Left kidney (tissue), 2 donors: ENCODE results near the gene DMPK. TPM values are rescaled to one million over a fixed set of nuclear protein-coding genes. Genes with fewer than 3 reads are reported as not detected.
"Not testable (repeated sequence)": the region's sequence is repeated elsewhere in the genome, so short reads cannot be mapped to it uniquely, and the experiment has no call there.

Experiments
- DNase-seq: peaks from one replicate; pipeline ENCODE4 v3.0.0-alpha.2; 2013
- polyA plus RNA-seq: library from polyadenylated mRNA; unstranded; fragments of 120-200 nt; gene quantifications from one replicate; pipeline ENCODE4 v1.2.1, GENCODE V29; 2013; ENCODE audit not compliant: insufficient read length

DMPK gene
- polyA plus RNA-seq, 1 donor: 71.9 TPM

GRCh38 chr19:45742969-45743368 is 39.3 kb downstream of the DMPK start:
- DNase-seq: no peak

DNA sequence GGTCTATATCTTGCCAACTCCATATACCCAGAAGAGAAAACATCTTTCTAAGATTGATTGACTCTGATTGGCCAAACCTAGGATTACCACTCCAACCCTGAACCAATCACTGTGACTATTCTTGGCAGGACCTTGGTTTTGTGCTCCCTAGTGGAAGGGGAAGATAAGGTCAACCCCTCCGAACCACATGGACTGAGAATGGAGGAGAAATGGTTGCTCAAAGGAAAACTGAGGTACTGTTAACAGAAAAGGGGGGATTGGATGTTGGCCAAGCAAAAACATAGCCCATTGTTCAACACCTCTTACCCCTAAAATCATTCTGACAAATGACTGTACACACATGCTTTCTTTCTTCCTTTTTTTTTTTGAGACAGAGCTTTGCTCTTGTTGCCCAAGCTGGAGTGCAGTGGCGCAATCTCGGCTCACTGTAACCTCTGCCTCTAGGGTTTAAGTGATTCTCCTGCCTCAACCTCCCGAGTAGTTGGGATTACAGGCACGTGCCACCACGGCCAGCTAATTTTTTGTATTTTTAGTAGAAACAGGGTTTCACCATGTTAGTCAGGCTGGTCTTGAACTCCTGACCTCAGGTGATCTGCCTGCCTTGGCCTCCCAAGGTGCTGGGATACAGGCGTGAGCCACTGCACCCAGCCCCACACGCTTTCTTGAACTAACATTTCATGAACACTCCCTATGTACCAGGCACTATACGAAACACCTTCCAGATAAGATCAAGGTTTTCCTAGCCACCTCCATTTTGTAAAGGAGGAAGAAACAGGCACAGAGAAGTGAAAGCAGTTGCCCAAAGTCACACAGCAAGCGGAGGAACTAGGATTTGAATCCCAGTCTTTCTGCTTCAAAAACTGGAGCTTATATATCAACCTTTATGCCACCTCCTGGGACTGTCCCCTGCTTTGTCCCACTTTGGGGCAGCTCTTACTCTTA is 42.5 kb downstream of the DMPK start:
- DNase-seq: no peak

GRCh38 chr19:45733160-45733810 is 49.0 kb downstream of the DMPK start, which contains the start of gene MEIOSIN:
TSS of gene MEIOSIN (plus strand) at chr19:45733439. CDS start at chr19:45735377, 1,938 bp downstream.
- no peak for DNase-seq

DNA sequence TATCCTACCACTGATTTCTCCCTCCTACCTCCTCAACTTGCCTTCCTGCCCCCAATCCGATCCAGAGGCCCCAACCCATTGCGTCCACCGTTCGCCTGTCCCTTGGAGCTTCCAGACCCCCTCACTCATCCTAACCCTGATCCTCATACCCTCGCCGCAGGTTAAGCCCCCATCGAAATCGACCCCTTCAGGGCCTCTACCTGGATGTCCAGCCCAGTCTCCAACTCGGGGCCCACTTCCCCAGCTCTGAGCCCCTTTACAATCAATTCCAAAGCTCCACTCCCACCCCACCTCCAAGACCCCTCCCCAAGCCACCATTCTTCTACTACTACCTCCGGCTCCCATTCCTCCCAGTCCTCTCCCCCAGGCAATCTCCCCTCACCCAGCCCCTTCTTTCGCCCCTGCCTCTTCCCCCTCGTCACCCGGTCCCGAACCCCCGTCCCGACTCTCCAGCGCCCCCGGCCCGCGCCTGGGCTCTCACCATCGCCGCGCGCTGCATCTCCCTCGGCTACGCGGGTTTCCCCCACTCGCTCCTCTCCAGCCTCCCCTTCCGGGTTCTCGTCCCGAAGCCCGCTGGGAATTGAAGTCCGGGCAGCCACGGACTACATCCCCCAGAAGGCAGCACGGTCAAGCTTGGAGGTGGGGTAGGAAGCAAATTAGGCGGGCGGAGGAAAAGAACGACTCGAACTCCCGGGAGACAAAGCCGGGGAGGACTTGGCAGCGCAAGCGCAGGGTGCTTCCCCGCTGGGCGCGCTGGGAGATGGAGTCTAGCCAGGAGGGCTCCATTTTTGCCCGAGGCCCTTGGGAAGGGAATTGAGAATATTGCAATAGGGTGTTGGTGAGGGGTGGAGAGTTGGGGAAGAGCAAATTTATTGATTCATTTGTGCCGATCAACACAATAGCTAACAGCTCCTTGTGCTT is 51.7 kb downstream of the DMPK start, which contains the start of gene FBXO46:
TSS of gene FBXO46 (minus strand) at position 529 of the 921 bp plus-strand sequence. CDS start 17,401 bp downstream, outside the sequence.
- peak; percentile 97 for DNase-seq

DNA sequence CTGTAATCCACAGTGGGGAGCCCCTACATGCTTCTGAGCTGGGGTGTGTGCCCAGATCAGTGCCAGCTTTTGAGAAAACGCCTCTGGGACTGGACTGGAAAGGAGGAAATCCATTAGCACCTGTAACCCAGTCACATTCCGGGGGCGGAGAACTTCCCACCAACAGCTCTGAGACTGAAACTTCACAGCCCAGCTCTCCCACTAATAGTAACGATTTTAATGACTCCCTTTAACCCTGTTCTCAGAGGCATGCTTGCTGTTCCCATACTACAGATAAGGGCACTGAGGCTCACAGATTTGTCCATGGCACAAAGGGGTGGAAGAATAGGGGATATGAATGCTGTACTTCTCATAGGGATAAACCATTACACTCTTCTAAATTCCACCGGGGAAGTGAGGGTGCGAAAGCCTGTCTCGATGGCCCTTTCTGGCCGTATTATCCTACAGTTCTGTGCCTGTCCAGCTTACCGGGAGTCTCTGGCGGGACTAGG is 52.4 kb downstream of the DMPK start:
- DNase-seq: no peak

GRCh38 chr19:45728683-45729082 is 53.6 kb downstream of the DMPK start:
- not testable (repeated sequence) for DNase-seq

GRCh38 chr19:45720065-45720464 is 62.2 kb downstream of the DMPK start:
- DNase-seq: not testable (repeated sequence)

Other genes with a start within 250 kb of the DMPK start
- 11.2 TPM for gene OPA3, start 197.7 kb downstream of the DMPK start, polyA plus RNA-seq
- 5.2 TPM for gene GPR4, start 180.3 kb downstream of the DMPK start, polyA plus RNA-seq
- gene EML2, start 143.1 kb downstream of the DMPK start, polyA plus RNA-seq: 23.0 TPM
- gene GIPR, start 114.3 kb downstream of the DMPK start, polyA plus RNA-seq: 0.85 TPM
- 253 TPM for gene SNRPD2, start 90.5 kb downstream of the DMPK start, polyA plus RNA-seq
- 9.6 TPM for gene QPCTL, start 89.8 kb downstream of the DMPK start, polyA plus RNA-seq
- gene FBXO46, start 51.6 kb downstream of the DMPK start, polyA plus RNA-seq: 16.3 TPM
- gene MEIOSIN, start 49.1 kb downstream of the DMPK start, polyA plus RNA-seq: not detected
- 12.2 TPM for gene SIX5, start 13.2 kb downstream of the DMPK start, polyA plus RNA-seq
- gene DMWD, start 10.4 kb upstream of the DMPK start, polyA plus RNA-seq: 36.6 TPM
- gene RSPH6A, start 32.8 kb upstream of the DMPK start, polyA plus RNA-seq: not detected
- 75.1 TPM for gene SYMPK, start 80.7 kb upstream of the DMPK start, polyA plus RNA-seq
- 0.12 TPM for gene FOXA3, start 81.8 kb upstream of the DMPK start, polyA plus RNA-seq
- gene IRF2BP1, start 103.7 kb upstream of the DMPK start, polyA plus RNA-seq: 14.5 TPM
- 4.0 TPM for gene MYPOP, start 120.1 kb upstream of the DMPK start, polyA plus RNA-seq
- not detected for gene NANOS2, start 132.3 kb upstream of the DMPK start, polyA plus RNA-seq
- 4.1 TPM for gene NOVA2, start 191.4 kb upstream of the DMPK start, polyA plus RNA-seq
- gene CCDC61, start 213.0 kb upstream of the DMPK start, polyA plus RNA-seq: 11.7 TPM
- gene PGLYRP1, start 240.6 kb upstream of the DMPK start, polyA plus RNA-seq: 0.32 TPM